NOMO-1 treated with DMSO at 0.1 percent for 48 hours (cell line): ENCODE results near the gene SCG2.

Experiments used
- DNase-seq: peaks from one replicate; lab custom pipeline; 2025; ENCODE audit not compliant: unreplicated experiment; lab: John Stamatoyannopoulos, UW

The SCG2 gene

DNA sequence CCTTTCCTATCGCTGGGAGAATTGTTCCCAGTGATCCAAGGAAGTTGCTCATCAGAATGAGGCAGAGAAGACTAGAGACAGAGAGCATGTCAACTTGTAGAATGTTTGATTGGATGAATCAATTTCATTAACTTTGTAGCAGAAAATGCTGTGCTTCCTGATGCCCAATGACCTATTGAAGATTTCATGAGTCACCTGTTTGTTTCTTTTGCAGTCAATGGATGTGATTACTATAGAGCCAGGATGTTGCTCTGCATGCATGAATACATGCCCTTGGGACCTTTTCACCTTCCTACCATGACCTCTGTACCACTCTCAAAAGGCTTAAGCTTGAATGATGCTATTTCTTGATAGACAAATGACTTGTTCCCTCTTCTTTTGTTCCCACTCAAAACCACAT, 23.3 kb downstream of the SCG2 start:
- no peak for DNase-seq

DNA sequence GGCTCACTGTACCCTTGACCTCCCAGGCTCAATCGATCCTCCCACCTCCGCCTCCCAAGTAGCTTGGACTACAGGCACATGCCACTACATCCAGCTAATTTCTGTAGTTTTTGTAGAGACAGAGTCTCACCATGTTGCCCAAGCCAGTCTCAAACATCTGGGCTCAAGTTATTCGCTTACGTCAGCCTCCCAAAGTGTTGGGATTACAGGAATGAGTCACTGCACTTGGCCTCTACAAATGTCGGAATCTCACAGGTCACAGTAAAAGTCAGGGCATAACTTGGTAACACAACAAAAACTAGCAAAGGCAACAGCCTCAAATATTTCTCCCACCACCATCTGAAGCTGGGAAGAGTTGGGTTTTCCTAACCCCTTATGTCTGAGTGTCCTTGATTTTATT, 25.3 kb downstream of the SCG2 start:
- DNase-seq = no peak

DNA sequence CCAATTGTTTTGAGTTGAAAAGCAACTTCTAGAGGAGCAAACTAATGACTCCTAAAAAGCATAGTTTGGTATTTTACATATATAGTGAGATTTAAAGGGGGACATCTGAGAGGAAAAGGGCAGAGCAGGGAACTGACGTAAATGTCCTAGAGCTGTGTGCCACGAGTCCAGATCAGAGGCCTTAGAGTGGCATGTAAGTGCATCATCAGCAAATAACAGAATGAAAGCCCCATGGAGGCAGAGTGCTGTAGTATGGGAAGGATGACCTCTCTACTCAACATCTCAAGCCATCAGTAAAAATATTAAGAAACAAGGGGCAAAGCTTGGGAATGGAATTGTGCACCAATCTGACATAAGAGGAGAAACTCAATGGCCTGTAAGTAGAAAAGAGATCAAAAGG, 31.4 kb downstream of the SCG2 start:
- no peak for DNase-seq

DNA sequence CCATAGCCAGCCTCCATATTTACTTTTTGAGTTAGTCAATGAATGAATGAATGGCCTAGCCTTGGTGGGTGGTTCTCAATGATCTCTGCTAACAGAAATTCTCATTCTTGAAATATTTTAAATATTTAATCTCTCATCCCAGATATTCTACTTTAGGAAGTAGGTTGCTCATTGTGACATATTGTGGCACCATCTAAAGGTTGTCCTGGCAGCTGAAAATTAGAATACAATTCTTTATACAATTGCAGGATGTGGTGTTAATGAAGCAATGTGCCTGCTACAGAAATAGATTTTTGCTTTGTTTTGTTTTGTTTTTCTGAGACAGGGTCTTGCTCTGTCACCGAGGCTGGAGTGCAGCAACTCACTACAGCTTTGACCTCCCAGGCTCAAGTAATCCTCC, 35.8 kb downstream of the SCG2 start:
- DNase-seq = no peak

DNA sequence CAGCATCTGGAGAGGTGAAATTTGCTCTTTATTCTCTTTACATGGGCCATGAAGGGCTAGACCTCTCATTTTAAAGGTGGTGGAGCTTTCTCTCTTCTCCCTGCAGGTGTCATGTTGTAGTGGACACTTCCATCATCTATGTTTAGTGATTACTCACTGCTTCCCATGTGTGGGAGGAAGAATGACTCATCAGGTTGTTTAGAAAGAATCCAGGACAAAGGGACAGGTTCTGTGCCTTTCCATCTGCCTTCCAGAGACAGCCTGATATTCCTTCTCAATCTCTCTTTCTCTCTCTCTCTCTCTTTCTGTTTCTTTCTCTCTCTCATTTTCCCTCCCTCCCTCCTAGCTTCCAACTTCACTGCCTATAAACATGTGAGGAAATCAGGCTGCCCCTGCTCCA, 38.7 kb downstream of the SCG2 start:
- DNase-seq = no peak

DNA sequence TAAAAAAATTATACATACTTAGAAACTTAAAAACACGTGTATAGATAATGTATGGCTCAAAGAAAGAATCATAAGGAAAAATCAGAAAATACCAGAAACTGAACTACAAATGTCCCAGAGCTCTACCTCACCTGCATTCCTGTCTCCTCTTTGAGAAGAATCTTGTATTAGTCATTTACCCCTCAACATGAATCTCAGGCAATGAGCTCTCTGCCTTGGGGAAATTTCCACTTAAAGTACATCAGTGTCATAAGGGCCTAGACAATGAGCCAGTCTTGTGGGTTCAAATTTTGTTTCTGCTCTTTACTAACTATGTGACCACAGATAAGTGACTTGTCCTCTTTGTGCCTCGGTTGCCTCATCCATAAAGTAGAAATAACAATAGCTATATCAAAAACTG, 40.1 kb downstream of the SCG2 start:
- no peak for DNase-seq

DNA sequence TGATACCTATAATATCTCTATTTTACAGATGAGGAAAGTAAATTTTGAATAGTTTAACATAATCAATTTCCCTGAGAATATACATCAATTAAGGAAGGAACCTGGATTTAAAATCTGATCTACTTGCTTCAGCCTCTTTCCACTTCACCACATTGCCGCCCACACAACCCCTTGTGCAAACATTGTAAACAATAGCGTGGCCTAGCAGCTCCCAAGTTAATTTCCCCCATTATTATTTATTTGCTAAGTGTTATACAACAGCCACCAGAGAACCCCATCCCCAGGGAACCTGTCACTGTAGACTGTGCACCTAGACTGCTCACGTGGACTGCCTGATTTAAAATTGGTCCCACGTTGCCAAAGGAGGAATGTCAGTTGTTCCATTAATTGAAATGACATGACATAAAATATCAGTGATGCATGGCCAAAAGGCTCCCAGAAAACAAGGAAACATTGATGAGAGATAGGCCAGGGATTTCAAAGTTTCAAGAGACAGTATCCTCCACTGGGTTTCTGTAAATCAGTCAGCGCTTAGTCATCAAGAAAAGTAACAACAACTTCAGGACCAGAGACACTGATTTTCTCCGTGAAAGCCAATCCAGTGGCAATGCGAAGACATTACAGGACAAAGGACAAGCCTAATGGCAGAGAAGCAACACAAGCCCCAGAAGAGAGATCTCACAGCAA, 41.3 kb downstream of the SCG2 start:
- DNase-seq = no peak

DNA sequence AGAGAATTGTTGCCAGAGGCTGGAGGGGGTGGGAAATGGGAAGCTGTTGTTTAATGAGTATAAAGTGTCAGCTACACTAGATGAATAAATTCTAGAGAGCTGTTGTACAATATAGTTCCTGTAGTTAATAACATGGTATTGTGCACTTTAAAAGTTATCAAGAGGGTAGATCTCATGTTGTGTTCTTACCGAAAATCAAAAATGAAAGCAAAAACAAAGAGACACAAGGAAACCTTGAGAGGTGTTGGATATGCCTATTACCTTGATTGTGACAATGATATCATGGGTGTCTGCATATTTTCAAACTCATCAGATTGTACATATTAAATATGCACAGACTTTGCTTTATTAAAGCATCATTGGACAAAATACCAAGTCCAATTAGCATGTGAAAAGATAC, 43.2 kb downstream of the SCG2 start:
- no peak for DNase-seq

DNA sequence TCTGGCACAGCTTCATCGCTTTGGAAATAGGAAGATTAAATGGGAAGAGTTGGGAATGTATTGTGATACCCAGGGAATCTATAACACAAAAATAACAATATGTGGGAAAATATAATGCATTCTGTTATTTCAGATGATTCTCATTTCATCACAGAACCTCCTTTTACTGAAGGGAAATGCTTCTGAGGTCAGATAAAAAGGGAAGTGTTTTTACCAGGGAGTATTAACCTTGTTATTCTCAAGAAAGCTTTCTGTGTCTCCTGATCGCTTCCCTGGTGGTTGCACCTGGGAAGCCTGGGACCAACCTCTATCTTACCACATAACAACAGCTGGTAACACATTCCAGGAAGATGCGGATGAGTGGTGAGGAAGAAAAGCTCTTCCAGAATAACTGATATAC, 47.2 kb downstream of the SCG2 start:
- DNase-seq = peak; percentile 29

DNA sequence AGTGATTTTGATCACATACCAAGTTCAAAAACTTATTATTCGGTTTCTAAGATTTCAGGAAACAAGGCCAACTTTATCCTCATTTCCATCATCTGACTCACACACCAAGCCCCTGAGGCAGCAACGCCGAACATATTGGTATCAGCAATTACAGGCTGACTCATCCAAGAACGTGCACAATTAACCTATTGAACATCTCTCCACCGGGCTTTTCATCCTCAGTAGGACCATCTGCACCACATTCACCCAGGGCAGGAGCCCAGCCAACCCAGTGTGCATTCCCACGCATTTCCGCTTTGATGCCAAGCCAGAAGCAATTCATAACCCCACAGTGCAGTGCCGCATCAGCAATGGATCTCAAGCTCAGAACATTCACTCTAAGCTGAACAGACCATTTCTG, 52.9 kb downstream of the SCG2 start:
- DNase-seq = no peak

DNA sequence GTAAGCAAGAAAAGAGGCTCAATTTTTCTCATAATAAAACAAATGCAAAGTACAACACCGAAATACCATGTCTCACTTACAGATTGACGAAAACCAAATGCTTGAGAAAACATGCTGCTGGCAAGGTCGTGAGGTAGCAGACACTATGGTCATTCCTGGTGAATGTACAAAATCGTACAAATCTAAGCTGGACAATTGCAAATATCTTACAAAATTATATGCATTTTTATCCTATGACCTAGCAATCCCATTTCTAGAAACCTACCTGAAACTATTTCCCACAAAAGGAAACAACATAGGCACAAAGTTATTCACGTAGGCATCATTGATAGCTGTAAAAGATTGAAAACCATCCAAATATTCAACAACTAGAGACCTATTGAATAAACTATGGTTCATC, 54.0 kb downstream of the SCG2 start:
- no peak for DNase-seq
